ENCODE measurements around the gene CENPC.

Gene CENPC

GRCh38 chr4:67465032-67465762, 80.1 kb downstream of the CENPC start:
- no peak; the same call in 1 of the 3 replicates for ATAC-seq

GRCh38 chr4:67460574-67460973, 84.7 kb downstream of the CENPC start:
- TF ChIP-seq ESRRG (CRISPR knock-in tag; IDR thresholded peaks at IDR 0.05): no peak
- TF ChIP-seq ZNF8 (CRISPR knock-in tag; IDR thresholded peaks at IDR 0.05): no peak
- no peak for TF ChIP-seq ZNF565 (CRISPR knock-in tag; conservative IDR thresholded peaks at IDR 0.05; ENCODE audit: low read depth)
- no peak for TF ChIP-seq BACH2 (CRISPR knock-in tag; IDR thresholded peaks at IDR 0.05; ENCODE audit: borderline replicate concordance)
- TF ChIP-seq CREB5 (CRISPR knock-in tag; IDR thresholded peaks at IDR 0.05; ENCODE audit: low read depth): no peak
- TF ChIP-seq PPARA (CRISPR knock-in tag; IDR thresholded peaks at IDR 0.05; ENCODE audit: borderline replicate concordance): no peak
- TF ChIP-seq OSR1 (CRISPR knock-in tag; IDR thresholded peaks at IDR 0.05): no peak
- no peak for TF ChIP-seq TOX (CRISPR knock-in tag; IDR thresholded peaks at IDR 0.05; ENCODE audit: borderline replicate concordance)
- TF ChIP-seq TSHZ2 (CRISPR knock-in tag; IDR thresholded peaks at IDR 0.05): no peak
- no peak for TF ChIP-seq SNAI2 (CRISPR knock-in tag; IDR thresholded peaks at IDR 0.05)
- TF ChIP-seq ARNTL (CRISPR knock-in tag; IDR thresholded peaks at IDR 0.05; ENCODE audit: borderline replicate concordance, low read depth): no peak
- ATAC-seq: no peak

More at GRCh38 chr4:67465032-67465762, 80.1 kb downstream of the CENPC start:
- TF ChIP-seq GLIS3 (CRISPR knock-in tag; IDR thresholded peaks at IDR 0.05) (no peak), ZFP3 (CRISPR knock-in tag; IDR thresholded peaks at IDR 0.05) (no peak), TSHZ2 (CRISPR knock-in tag; IDR thresholded peaks at IDR 0.05) (no peak), RARB (CRISPR knock-in tag; IDR thresholded peaks at IDR 0.05) (no peak), ZFP30 (CRISPR knock-in tag; IDR thresholded peaks at IDR 0.05) (no peak), TOX (CRISPR knock-in tag; IDR thresholded peaks at IDR 0.05; ENCODE audit: borderline replicate concordance) (no peak), ZNF8 (CRISPR knock-in tag; IDR thresholded peaks at IDR 0.05) (no peak), ESRRG (CRISPR knock-in tag; IDR thresholded peaks at IDR 0.05) (no peak), ZC3H10 (CRISPR knock-in tag; IDR thresholded peaks at IDR 0.05) (no peak), PPARA (CRISPR knock-in tag; IDR thresholded peaks at IDR 0.05; ENCODE audit: borderline replicate concordance) (no peak), CSDC2 (CRISPR knock-in tag; IDR thresholded peaks at IDR 0.05) (no peak), POU6F1 (CRISPR knock-in tag; IDR thresholded peaks at IDR 0.05; ENCODE audit: borderline replicate concordance, low read depth) (no peak)

GRCh38 chr4:67459164-67459563, 86.1 kb downstream of the CENPC start:
- peak; percentile 39; the same call in 2 of the 3 replicates for ATAC-seq
- TF ChIP-seq ZNF565 (CRISPR knock-in tag; conservative IDR thresholded peaks at IDR 0.05; ENCODE audit: low read depth) (no peak), POU6F1 (CRISPR knock-in tag; IDR thresholded peaks at IDR 0.05; ENCODE audit: borderline replicate concordance, low read depth) (no peak), ZNF70 (CRISPR knock-in tag; IDR thresholded peaks at IDR 0.05) (no peak), CREB5 (CRISPR knock-in tag; IDR thresholded peaks at IDR 0.05; ENCODE audit: low read depth) (no peak), ESRRG (CRISPR knock-in tag; IDR thresholded peaks at IDR 0.05) (no peak), CSDC2 (CRISPR knock-in tag; IDR thresholded peaks at IDR 0.05) (no peak), CSRNP3 (CRISPR knock-in tag; IDR thresholded peaks at IDR 0.05) (no peak), GLIS3 (CRISPR knock-in tag; IDR thresholded peaks at IDR 0.05) (no peak), ZC3H10 (CRISPR knock-in tag; IDR thresholded peaks at IDR 0.05) (no peak), ISL1 (CRISPR knock-in tag; IDR thresholded peaks at IDR 0.05) (no peak), TOX (CRISPR knock-in tag; IDR thresholded peaks at IDR 0.05; ENCODE audit: borderline replicate concordance) (no peak), SNAI2 (CRISPR knock-in tag; IDR thresholded peaks at IDR 0.05) (no peak)

Measured in SK-N-SH treated with all-trans-retinoic acid at 6 μM for 48 hours (cell line).